Keratinocyte (primary cell): ENCODE data around the gene HMCN1. TPM values are rescaled to one million over a fixed set of nuclear protein-coding genes. Genes with fewer than 3 reads are reported as not detected.

Experiments
- DNase-seq: peaks from one replicate; pipeline ENCODE4 v3.0.0-alpha.2; 2011; ENCODE audit warnings: low read depth, missing footprints, low spot score
- FAIRE-seq: peaks from 2 replicates; lab custom pipeline; 2011; peaks lifted over from hg19 to GRCh38; lab: Jason Lieb, UNC
- H2AFZ ChIP-seq: 2 replicates; pipeline ENCODE4 v1.6.0; 2012; ENCODE audit warnings: low read length, control low read depth, inconsistent platforms; ENCODE audit not compliant: control insufficient read depth
- H3K27ac ChIP-seq: 2 replicates; pipeline ENCODE4 v1.5.1; 2011; ENCODE audit warnings: low read length; ENCODE audit not compliant: control insufficient read depth, insufficient read depth
- H3K27me3 ChIP-seq: 3 replicates; pipeline ENCODE4 v1.6.0; 2011; ENCODE audit warnings: low read length; ENCODE audit not compliant: control insufficient read depth, insufficient read depth; ENCODE audit errors: extremely low read depth
- H3K36me3 ChIP-seq, 2 experiments: 2 replicates in 1 of 2; 3 replicates in 1 of 2; pipeline ENCODE4 v1.5.1; 2011; ENCODE audit warnings: low read length in 2 of 2, mild to moderate bottlenecking in 1 of 2; ENCODE audit not compliant: control insufficient read depth in 2 of 2, insufficient read depth in 2 of 2; ENCODE audit errors: extremely low read depth in 1 of 2
- H3K4me1 ChIP-seq: 3 replicates; pipeline ENCODE4 v1.5.1; 2011; ENCODE audit warnings: low read length; ENCODE audit not compliant: control insufficient read depth, insufficient read depth; ENCODE audit errors: extremely low read depth
- H3K4me2 ChIP-seq: 3 replicates; pipeline ENCODE4 v1.6.0; 2011; ENCODE audit warnings: low read depth, low read length; ENCODE audit not compliant: control insufficient read depth, insufficient read depth; ENCODE audit errors: extremely low read depth
- H3K4me3 ChIP-seq, 3 experiments: fragments of 200-600 bp in 1 of 3; sonication (generic) in 1 of 3; 2 replicates in 2 of 3; 3 replicates in 1 of 3; pipeline ENCODE4 v1.5.1; 2011 to 2016; ENCODE audit warnings: low read length in 3 of 3, mild to moderate bottlenecking in 3 of 3, control low read depth in 2 of 3, inconsistent platforms in 1 of 3, low read depth in 1 of 3, mixed read lengths in 1 of 3, mixed run types in 1 of 3, moderate library complexity in 1 of 3; ENCODE audit not compliant: control insufficient read depth in 2 of 3, insufficient read depth in 2 of 3; ENCODE audit errors: extremely low read depth in 1 of 3
- H3K79me2 ChIP-seq: 2 replicates; pipeline ENCODE4 v1.6.0; 2012; ENCODE audit warnings: low read length; ENCODE audit not compliant: control insufficient read depth, insufficient read depth
- H3K9ac ChIP-seq: 3 replicates; pipeline ENCODE4 v1.6.0; 2011; ENCODE audit warnings: low read length; ENCODE audit not compliant: control insufficient read depth, insufficient read depth; ENCODE audit errors: extremely low read depth
- H3K9me1 ChIP-seq: 3 replicates; pipeline ENCODE4 v1.6.0; 2011; ENCODE audit warnings: low read length; ENCODE audit not compliant: control insufficient read depth, insufficient read depth; ENCODE audit errors: extremely low read depth
- H3K9me3 ChIP-seq: 2 replicates; pipeline ENCODE4 v1.5.1; 2012; ENCODE audit warnings: low read depth, low read length; ENCODE audit not compliant: control insufficient read depth
- H4K20me1 ChIP-seq: 3 replicates; pipeline ENCODE4 v1.6.0; 2011; ENCODE audit warnings: low read length; ENCODE audit not compliant: control insufficient read depth, insufficient read depth; ENCODE audit errors: extremely low read depth
- EZH2 ChIP-seq: IDR thresholded peaks from one replicate; pipeline ENCODE4 v1.6.1; 2012; ENCODE audit warnings: inconsistent platforms, mild to moderate bottlenecking, low read length, moderate library complexity
- dilution Hi-C: fragments of 300-500 bp; cut with MboI; formaldehyde crosslinking; loops from one replicate; pipeline ENCODE4 v1.7.0; 2020; ENCODE audit warnings: low sequenced_read_pairs; ENCODE audit not compliant: extremely low pct_ligation_motif_present
- polyA plus RNA-seq, 5 experiments: library from polyadenylated mRNA; depleted of rRNA in 3 of 5; stranded (reverse) in 3 of 5; stranded (forward) in 1 of 5; unstranded in 1 of 5; fragments of >200 nt; gene quantifications; 1 replicate in 1 of 5; 2 replicates in 3 of 5; 3 replicates in 1 of 5; pipeline versions ENCODE4 v1.2.1 to v1.2.3, GENCODE V29; 2011 to 2012; ENCODE audit warnings: missing spikeins in 2 of 5, low read depth in 1 of 5, low replicate concordance in 1 of 5
- TF ChIP-seq, protein P1 (sequence below), 3 experiments: IDR thresholded peaks in 1 of 3; conservative IDR thresholded peaks in 1 of 3; optimal IDR thresholded peaks in 1 of 3; 2 replicates in 2 of 3; 3 replicates in 1 of 3; pipeline versions ENCODE3 to v1.5.1; 2011; ENCODE audit warnings: low read length in 3 of 3, mild to moderate bottlenecking in 3 of 3, moderate library complexity in 2 of 3, control low read depth in 1 of 3, inconsistent platforms in 1 of 3; ENCODE audit not compliant: insufficient read depth in 2 of 3; ENCODE audit errors: extremely low read depth in 1 of 3

Gene HMCN1
- polyA plus RNA-seq, 1 donor (not counting 4 experiments of a cell fraction or from before 2014, with no cell fraction given) = 1.8 TPM

DNA sequence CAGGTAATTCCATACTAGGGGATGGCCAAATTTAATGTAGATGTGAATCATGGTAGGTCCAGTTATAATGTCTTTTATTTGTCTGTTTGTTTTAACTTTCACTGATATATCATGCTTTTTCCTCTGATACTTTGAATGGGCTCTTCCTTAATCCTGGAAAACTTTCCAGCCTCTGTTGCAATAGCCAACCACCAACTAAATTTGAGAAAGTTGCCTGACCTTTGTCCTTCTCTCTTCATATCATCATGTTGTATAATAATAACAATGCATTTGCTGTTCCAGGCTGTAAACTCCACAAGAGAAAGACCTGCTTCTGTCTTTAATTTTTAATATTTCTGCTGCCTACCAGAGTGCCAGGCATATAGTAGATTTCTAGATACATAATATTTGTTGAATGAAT lies 146.1 kb downstream of the HMCN1 start:
- no peaks in the 10 kb centered on the region for H3K27me3 ChIP-seq
- H3K9ac ChIP-seq = no peak overlapping the region
- H3K27ac ChIP-seq = no peak overlapping the region
- dilution Hi-C loops = no loop called here
- FAIRE-seq (no peak), DNase-seq (no peak)
- no peak overlapping the region for H3K4me2 ChIP-seq
- no peaks in the 10 kb centered on the region for H3K4me1 ChIP-seq
- H3K4me3 ChIP-seq = no peak overlapping the region
- H3K9me1 ChIP-seq = no peaks in the 10 kb centered on the region
- H3K9me3 ChIP-seq = no peaks in the 10 kb centered on the region
- H3K36me3 ChIP-seq = no peaks in the 10 kb centered on the region
- no peak for TF ChIP-seq EZH2
- TF ChIP-seq, protein P1, sequence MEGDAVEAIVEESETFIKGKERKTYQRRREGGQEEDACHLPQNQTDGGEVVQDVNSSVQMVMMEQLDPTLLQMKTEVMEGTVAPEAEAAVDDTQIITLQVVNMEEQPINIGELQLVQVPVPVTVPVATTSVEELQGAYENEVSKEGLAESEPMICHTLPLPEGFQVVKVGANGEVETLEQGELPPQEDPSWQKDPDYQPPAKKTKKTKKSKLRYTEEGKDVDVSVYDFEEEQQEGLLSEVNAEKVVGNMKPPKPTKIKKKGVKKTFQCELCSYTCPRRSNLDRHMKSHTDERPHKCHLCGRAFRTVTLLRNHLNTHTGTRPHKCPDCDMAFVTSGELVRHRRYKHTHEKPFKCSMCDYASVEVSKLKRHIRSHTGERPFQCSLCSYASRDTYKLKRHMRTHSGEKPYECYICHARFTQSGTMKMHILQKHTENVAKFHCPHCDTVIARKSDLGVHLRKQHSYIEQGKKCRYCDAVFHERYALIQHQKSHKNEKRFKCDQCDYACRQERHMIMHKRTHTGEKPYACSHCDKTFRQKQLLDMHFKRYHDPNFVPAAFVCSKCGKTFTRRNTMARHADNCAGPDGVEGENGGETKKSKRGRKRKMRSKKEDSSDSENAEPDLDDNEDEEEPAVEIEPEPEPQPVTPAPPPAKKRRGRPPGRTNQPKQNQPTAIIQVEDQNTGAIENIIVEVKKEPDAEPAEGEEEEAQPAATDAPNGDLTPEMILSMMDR (optimal IDR thresholded peaks at IDR 0.05 in 1 of 3, IDR thresholded peaks at IDR 0.05 in 1 of 3, conservative IDR thresholded peaks at IDR 0.05 in 1 of 3; ENCODE audit: extremely low read depth in 1 of 3, insufficient read depth in 2 of 3, low read length in 3 of 3) = no peak
- no peaks in the 10 kb centered on the region for H3K79me2 ChIP-seq
- H4K20me1 ChIP-seq = no peaks in the 10 kb centered on the region
- no peak overlapping the region for H2AFZ ChIP-seq

DNA sequence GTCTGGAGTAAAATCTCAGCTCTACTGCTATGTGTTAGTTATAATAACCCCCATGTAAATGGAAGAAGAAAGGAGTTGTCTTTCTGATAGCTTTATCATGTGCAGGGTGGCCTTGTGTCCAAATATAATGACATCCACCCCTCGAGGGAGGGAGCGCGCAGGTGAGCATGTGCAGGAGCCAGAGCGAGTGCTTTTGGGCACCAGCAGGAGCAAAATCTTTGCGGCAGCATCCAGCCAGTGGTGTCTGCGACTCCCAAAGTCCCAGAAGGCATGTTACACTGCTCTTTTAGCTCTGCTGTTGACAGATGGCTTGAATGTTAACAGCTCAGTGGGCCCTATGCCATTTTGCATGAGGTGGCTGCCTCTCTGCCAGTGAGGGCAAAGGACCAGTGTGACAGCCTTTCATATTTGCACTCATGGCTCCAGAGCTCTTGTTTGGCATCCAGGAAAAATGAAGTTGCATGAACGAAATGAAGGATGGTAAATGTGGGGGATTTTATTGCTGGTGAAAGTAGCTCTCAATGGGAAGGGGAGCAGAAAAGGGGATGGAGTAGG lies 146.7 kb downstream of the HMCN1 start:
- FAIRE-seq = no peak
- H3K4me2 ChIP-seq = no peak overlapping the region
- no peaks in the 10 kb centered on the region for H3K9me1 ChIP-seq
- dilution Hi-C loops = no loop called here
- H4K20me1 ChIP-seq = no peaks in the 10 kb centered on the region
- no peaks in the 10 kb centered on the region for H3K27me3 ChIP-seq
- TF ChIP-seq, protein P1 (optimal IDR thresholded peaks at IDR 0.05 in 1 of 3, IDR thresholded peaks at IDR 0.05 in 1 of 3, conservative IDR thresholded peaks at IDR 0.05 in 1 of 3; ENCODE audit: extremely low read depth in 1 of 3, insufficient read depth in 2 of 3, low read length in 3 of 3) = no peak
- TF ChIP-seq EZH2 = no peak
- H3K4me1 ChIP-seq = no peaks in the 10 kb centered on the region
- no peak overlapping the region for H3K9ac ChIP-seq
- no peaks in the 10 kb centered on the region for H3K9me3 ChIP-seq
- H3K36me3 ChIP-seq = no peaks in the 10 kb centered on the region
- no peak overlapping the region for H3K27ac ChIP-seq
- no peak for DNase-seq
- no peaks in the 10 kb centered on the region for H3K79me2 ChIP-seq
- no peak overlapping the region for H2AFZ ChIP-seq
- no peak overlapping the region for H3K4me3 ChIP-seq
